HG03354 (cell line): ENCODE results near the gene MYO1A.

Source experiments
- ATAC-seq: cut with Tn5 transposase; IDR thresholded peaks from one replicate; pipeline ENCODE4 v1.9.1; 2021; ENCODE audit warnings: mild to moderate bottlenecking; ENCODE audit not compliant: unreplicated experiment, poor library complexity, severe bottlenecking

Gene MYO1A

DNA sequence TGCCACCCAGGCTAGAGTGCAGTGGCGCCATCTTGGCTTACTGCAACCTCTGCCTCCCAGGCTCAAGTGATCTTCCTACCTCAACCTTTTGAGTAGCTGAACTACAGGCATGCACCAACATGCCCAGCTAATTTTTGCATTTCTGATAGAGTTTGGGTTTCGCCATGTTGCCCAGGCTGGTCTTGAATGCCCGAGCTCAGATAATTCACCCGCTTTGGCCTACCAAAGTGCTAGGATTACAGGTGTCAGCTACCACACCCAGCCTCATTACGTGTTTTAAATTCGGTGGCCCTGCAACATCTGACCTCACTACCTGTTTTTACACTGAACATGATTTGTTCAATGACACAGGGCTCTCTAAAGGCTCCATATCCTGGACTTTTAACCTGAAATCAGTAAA lies 69.7 kb downstream of the MYO1A start:
- ATAC-seq: no peak

DNA sequence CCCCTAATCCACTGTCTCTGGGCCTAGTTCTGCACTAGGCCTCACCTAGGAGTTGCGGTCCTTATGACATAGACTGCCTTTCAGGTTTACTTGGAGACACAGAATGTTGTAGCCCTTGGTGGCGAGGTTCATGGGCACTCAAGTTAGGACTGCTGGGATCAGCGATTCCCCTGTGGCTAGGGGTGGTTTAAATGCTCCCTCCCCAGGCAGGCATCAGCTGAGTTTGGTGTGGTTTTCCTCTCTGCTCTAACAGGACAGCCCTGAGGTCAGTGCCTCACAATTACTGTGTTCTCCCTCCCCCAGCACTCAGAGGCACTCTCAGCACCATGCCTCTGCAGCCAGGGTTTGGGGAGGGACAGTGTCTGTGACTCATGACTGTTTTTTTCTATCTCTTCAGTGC lies 70.3 kb downstream of the MYO1A start:
- ATAC-seq: no peak
